HL-60/S4 treated with retinoic acid at 250 ng/mL for 4 days and 3 days (cell line): ENCODE results near the gene TXNRD3.

Experiments
- in situ Hi-C: fragments of 300-500 bp; cut with MboI; formaldehyde crosslinking; loops from 2 replicates; pipeline ENCODE4 v1.7.0; 2022; ENCODE audit warnings: low sequenced_read_pairs

Gene TXNRD3

GRCh38 chr3:126672741-126673140 is 17.8 kb upstream of the TXNRD3 start:
- in situ Hi-C loops: no loop called here

- in situ Hi-C loops: no loop called here
These were observed 17.4 kb upstream of the TXNRD3 start for GRCh38 chr3:126672340-126672739.

- in situ Hi-C loops: no loop called here
These were observed 16.6 kb upstream of the TXNRD3 start for GRCh38 chr3:126671521-126671920.

- in situ Hi-C loops: no loop called here
These were observed 13.8 kb upstream of the TXNRD3 start for GRCh38 chr3:126668450-126669401.

- in situ Hi-C loops: no loop called here
These were observed 12.9 kb upstream of the TXNRD3 start for GRCh38 chr3:126667631-126668449.

GRCh38 chr3:126666658-126667528 is 12.0 kb upstream of the TXNRD3 start:
- in situ Hi-C loops: no loop called here

GRCh38 chr3:126665959-126666657 is 11.2 kb upstream of the TXNRD3 start:
- in situ Hi-C loops: no loop called here

- in situ Hi-C loops: no loop called here
These were observed 10.5 kb upstream of the TXNRD3 start for GRCh38 chr3:126665221-126665936.

- in situ Hi-C loops: no loop called here
These were observed 9.8 kb upstream of the TXNRD3 start for GRCh38 chr3:126664591-126665214.

- in situ Hi-C loops: no loop called here
These were observed 8.8 kb upstream of the TXNRD3 start for GRCh38 chr3:126663750-126664149.

- in situ Hi-C loops: no loop called here
These were observed 8.3 kb upstream of the TXNRD3 start for GRCh38 chr3:126663257-126663656.

- in situ Hi-C loops: no loop called here
These were observed 6.8 kb upstream of the TXNRD3 start for GRCh38 chr3:126661532-126662364.

GRCh38 chr3:126659915-126660886 is 5.3 kb upstream of the TXNRD3 start:
- in situ Hi-C loops: no loop called here

GRCh38 chr3:126658584-126658983 is 3.7 kb upstream of the TXNRD3 start:
- in situ Hi-C loops: no loop called here

- in situ Hi-C loops: no loop called here
These were observed 3.0 kb upstream of the TXNRD3 start for GRCh38 chr3:126657901-126658300.

GRCh38 chr3:126656371-126657134 is 1.6 kb upstream of the TXNRD3 start:
- in situ Hi-C loops: no loop called here
